Measurements from ENCODE around the gene FAM20A.

- TF ChIP-seq POLR2A (IDR thresholded peaks at IDR 0.05) (no peak), CTCF (IDR thresholded peaks at IDR 0.05 in 4 of 5, conservative IDR thresholded peaks at IDR 0.05 in 1 of 5) (no peak)
Observed at GRCh38 chr17:68589086-68589485, 12.1 kb downstream of the FAM20A start.

Data from gastrocnemius medialis (tissue), 4 donors.